GM18909 (cell line): ENCODE data around the gene FAM227A.

Source experiments
- ATAC-seq: cut with Tn5 transposase; IDR thresholded peaks from one replicate; pipeline ENCODE4 v1.9.1; 2021; ENCODE audit warnings: mild to moderate bottlenecking; ENCODE audit not compliant: unreplicated experiment, poor library complexity

Gene FAM227A

DNA sequence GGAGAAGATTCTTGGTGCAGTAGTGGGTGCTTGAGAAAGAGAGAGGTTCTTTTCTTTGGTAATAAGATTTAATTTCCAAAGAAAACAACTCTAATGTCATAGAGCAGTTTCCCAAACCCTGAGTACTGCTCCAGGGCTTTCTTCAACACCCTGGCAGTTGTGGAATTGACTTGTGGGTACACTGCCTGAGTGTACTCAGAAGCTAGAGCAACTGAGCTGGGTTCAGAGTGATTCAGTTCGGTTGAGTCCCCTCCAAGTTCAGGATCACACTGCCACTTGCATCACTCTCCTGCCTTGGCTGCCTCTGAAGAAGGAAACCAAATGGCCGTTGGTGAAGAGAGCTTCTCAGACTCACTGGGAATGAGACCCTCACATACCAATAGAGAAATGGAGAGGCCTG lies 91.5 kb downstream of the FAM227A start:
- ATAC-seq: no peak

DNA sequence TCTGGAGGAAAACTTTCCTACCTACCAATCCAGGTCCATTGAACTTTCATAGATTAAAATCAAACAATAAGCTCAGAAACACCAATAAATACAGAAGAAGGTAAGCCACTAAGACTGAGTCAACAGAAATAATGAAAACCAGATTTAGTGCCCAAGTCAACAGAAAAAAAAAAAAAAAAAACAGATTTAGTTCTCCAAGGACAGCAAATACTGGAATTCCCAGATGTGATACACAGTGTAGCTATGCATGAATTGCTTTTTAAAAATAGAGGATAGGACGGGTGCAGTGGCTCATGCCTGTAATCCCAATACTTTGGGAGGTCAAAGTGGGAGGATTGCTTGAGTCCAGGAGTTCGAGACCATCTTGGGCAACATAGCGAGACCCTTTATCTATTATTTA lies 101.9 kb downstream of the FAM227A start:
- ATAC-seq: no peak

DNA sequence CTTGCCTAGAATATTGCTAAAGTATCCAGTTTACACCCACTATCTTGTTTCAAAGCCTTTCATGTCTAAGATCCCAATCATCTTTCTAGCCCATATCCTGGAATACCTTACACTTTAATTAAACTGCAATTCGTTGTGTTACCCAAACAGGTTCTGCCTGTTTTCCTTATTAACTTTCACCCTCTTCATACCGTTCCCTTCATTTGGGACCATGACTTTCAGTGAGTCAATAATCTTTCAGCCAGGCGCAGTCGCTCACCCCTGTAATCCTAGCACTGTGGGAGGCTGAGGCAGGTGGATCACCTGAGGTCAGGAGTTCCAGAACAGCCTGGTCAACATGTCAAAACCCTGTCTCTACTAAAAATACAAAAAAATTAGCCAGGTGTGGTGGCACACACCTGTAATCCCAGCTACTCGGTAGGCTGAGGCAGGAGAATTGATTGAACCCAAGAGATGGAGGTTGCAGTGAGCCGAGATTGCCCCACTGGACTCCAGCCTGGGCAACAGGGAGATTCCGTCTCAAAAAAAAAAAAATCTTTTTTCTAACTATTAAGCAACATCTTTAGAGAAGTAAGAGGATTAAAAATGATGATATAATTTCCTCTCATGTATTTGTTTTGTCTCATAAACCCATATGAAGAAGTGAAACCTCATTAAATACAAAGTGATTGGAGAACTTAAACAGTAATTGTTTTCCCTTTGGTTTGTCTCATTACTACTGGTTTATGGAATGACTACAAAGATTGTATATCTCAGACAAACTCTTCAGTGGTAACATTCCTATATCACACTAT lies 106.9 kb downstream of the FAM227A start:
- no peak for ATAC-seq

DNA sequence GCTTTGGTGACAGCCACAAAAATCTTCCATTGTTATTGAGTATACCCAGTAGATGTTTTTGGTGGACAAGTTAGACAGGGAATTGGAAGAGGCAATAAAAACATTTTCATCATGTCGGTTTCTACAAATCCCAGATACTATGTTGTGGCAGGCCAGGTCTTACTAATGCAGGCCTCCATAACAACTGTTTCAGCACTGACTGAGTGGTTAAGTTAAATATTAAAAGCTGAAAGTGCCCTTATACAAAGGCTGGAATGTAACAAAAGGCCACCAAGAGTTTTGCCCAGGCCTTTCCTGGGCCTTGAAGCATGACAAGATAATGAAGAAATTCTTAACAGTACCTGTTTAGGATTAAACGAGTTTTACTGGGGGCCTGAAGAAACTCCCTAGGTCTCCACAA lies 115.5 kb downstream of the FAM227A start:
- ATAC-seq: no peak

DNA sequence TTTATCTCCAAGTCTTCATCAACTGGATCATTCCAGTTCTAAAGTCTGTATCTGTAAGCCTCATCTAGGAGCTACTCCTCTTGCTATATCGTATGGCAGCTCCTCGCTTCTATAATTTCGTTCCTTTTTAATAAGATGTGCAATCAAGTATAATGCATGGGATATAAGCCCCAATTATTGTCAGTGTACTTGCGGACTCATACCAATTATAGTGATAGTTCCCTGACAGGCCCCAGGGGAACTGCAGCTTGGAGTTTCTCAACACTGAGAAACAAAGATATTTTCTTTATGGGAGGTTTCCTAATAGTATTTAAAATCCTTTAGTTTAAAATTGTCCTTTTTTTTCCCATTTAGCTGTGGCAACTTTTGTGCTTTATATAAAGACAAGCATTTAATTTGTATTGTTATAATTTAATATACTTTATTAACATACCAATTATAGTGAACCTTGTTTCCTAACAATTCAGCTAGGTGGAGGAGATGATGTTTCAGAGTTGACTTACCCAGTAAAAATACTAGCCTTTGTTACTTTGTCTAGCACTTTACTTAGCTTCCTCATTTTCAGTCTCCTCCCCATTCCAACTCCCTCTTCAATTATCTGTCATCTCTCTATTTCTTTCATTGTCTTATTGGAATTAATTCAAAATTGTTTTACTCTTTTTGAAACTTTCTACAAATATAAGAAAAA lies 124.8 kb downstream of the FAM227A start:
- no peak for ATAC-seq
